Measurements from ENCODE around the gene CCDC180. TPM values are rescaled to one million over a fixed set of nuclear protein-coding genes. Genes with fewer than 3 reads are reported as not detected.

Gene CCDC180
- total and polyA plus RNA-seq, 2 experiments from 2014 or later = 3.9 to 7.1 TPM

- H3K27me3 ChIP-seq (ENCODE audit: insufficient read depth) = no peaks in the 10 kb centered on the region
- H3K4me1 ChIP-seq (ENCODE audit: insufficient read depth) = peaks cover 7% of the 10 kb centered on the region
- H3F3A ChIP-seq (replicated peaks; ENCODE audit: low read depth) = no peaks in the 10 kb centered on the region
- no peaks in the 10 kb centered on the region for H4K20me1 ChIP-seq (replicated peaks; ENCODE audit: insufficient read depth)
- no peak overlapping the region for H3K4me3 ChIP-seq
- no peak overlapping the region for H3K4me3 Mint-ChIP-seq
- ATAC-seq (no peak), DNase-seq (ENCODE audit: low spot score) (no peak)
- no peaks in the 10 kb centered on the region for H3K79me2 ChIP-seq (replicated peaks; ENCODE audit: insufficient read depth)
- H3K27ac ChIP-seq (ENCODE audit: low read depth) = no peak overlapping the region
- H3K27me3 Mint-ChIP-seq (ENCODE audit: insufficient read depth, low read depth, poor library complexity) = no peaks in the 10 kb centered on the region
- H3K36me3 Mint-ChIP-seq (ENCODE audit: low read depth) = peaks cover 5% of the 10 kb centered on the region; the same call in 2 of the 3 replicates
- peaks cover 16% of the 10 kb centered on the region; the same call in 1 of the 2 replicates for H3K9me2 ChIP-seq (ENCODE audit: insufficient read depth)
- peaks cover 3% of the 10 kb centered on the region for H3K36me3 ChIP-seq (ENCODE audit: insufficient read depth)
- peaks cover 6% of the 10 kb centered on the region; the same call in 2 of the 3 replicates for H3K4me1 Mint-ChIP-seq
- H3K27ac Mint-ChIP-seq = no peak overlapping the region
- H3K4me2 ChIP-seq = no peak overlapping the region
- TF ChIP-seq JUNB (IDR thresholded peaks at IDR 0.05; ENCODE audit: unreplicated experiment) (no peak), CTCF (conservative IDR thresholded peaks at IDR 0.05; ENCODE audit: low read depth in 2 of 2) (no peak), EZH2phosphoT487 (IDR thresholded peaks at IDR 0.05; ENCODE audit: unreplicated experiment) (no peak), REST (IDR thresholded peaks at IDR 0.05; ENCODE audit: unreplicated experiment) (no peak), EZH2 (IDR thresholded peaks at IDR 0.05; ENCODE audit: low read depth, unreplicated experiment) (no peak), POLR2AphosphoS5 (IDR thresholded peaks at IDR 0.05; ENCODE audit: low read depth) (no peak), CREB1 (CRISPR knock-in tag; IDR thresholded peaks at IDR 0.05; ENCODE audit: low read depth) (no peak)
- no peak overlapping the region for H2AFZ ChIP-seq
- peaks cover 8% of the 10 kb centered on the region; the same call in 2 of the 3 replicates for H3K9me3 Mint-ChIP-seq
Measured at GRCh38 chr9:97301974-97302373, 5.5 kb upstream of the CCDC180 start.

- TF ChIP-seq JUNB (IDR thresholded peaks at IDR 0.05; ENCODE audit: unreplicated experiment) (no peak), CTCF (conservative IDR thresholded peaks at IDR 0.05; ENCODE audit: low read depth in 2 of 2) (no peak), EZH2 (IDR thresholded peaks at IDR 0.05; ENCODE audit: low read depth, unreplicated experiment) (no peak), STAT1 (IDR thresholded peaks at IDR 0.05; ENCODE audit: unreplicated experiment) (no peak), EZH2phosphoT487 (IDR thresholded peaks at IDR 0.05; ENCODE audit: unreplicated experiment) (no peak), POLR2AphosphoS5 (IDR thresholded peaks at IDR 0.05; ENCODE audit: low read depth) (no peak)
Measured at GRCh38 chr9:97304586-97304985, 2.9 kb upstream of the CCDC180 start.

More at GRCh38 chr9:97304586-97304985, 2.9 kb upstream of the CCDC180 start:
- no peaks in the 10 kb centered on the region for H3F3A ChIP-seq (replicated peaks; ENCODE audit: low read depth)
- no peaks in the 10 kb centered on the region for H3K79me2 ChIP-seq (replicated peaks; ENCODE audit: insufficient read depth)
- H3K4me1 ChIP-seq (ENCODE audit: insufficient read depth) = peaks cover 17% of the 10 kb centered on the region
- Mint-ChIP-seq H3K9me3 (peaks cover 8% of the 10 kb centered on the region; the same call in 2 of the 3 replicates), H3K27me3 (ENCODE audit: insufficient read depth, low read depth, poor library complexity) (peaks cover 4% of the 10 kb centered on the region), H3K27ac (no peak overlapping the region), H3K4me3 (no peak overlapping the region), H3K36me3 (ENCODE audit: low read depth) (peaks cover 5% of the 10 kb centered on the region; the same call in 2 of the 3 replicates), H3K4me1 (peaks cover 11% of the 10 kb centered on the region)
- H3K4me2 ChIP-seq = no peak overlapping the region
- no peak overlapping the region for H2AFZ ChIP-seq
- H3K27ac ChIP-seq (ENCODE audit: low read depth) = no peak overlapping the region
- H3K36me3 ChIP-seq (ENCODE audit: insufficient read depth) = peaks cover 3% of the 10 kb centered on the region
- DNase-seq (ENCODE audit: low spot score) (no peak), ATAC-seq (no peak)
- H3K27me3 ChIP-seq (ENCODE audit: insufficient read depth) = no peaks in the 10 kb centered on the region
- no peaks in the 10 kb centered on the region for H4K20me1 ChIP-seq (replicated peaks; ENCODE audit: insufficient read depth)
- H3K4me3 ChIP-seq = no peak overlapping the region
- H3K9me2 ChIP-seq (ENCODE audit: insufficient read depth) = peaks cover 12% of the 10 kb centered on the region; the same call in 1 of the 2 replicates

All from GM23338 (cell line).